Heart left ventricle (tissue), 16 donors: ENCODE results near the gene LRRC3. TPM values are rescaled to one million over a fixed set of nuclear protein-coding genes. Genes with fewer than 3 reads are reported as not detected.
A peak's percentile ranks its signal among the peaks of the same experiment; 100 is the strongest.

Experiments
- ATAC-seq, 4 donors: fragments of 200-7000 bp; cut with Tn5 transposase; one replicate each; pipeline ENCODE4 v1.9.1; 2020 to 2022; ENCODE audit warnings: moderate library complexity in 4 of 4, mild to moderate bottlenecking in 3 of 4, moderate number of reproducible peaks in 1 of 4
- DNase-seq, 5 donors: peaks; one replicate each; pipeline ENCODE4 v3.0.0-alpha.2; 2020
- H3K27ac ChIP-seq, 12 donors: fragments of 200-600 bp; sonication (generic) in 4 of 12; one replicate each; pipeline versions ENCODE4 v1.5.0 to v1.8.0; 2016 to 2022; ENCODE audit warnings: mild to moderate bottlenecking in 2 of 12
- H3K27me3 ChIP-seq, 9 donors: fragments of 200-600 bp; sonication (generic) in 2 of 9; one replicate each; pipeline versions ENCODE4 v1.5.1 to v1.8.0; 2016 to 2022; ENCODE audit warnings: mild to moderate bottlenecking in 3 of 9
- H3K36me3 ChIP-seq, 9 donors: fragments of 200-600 bp; sonication (generic) in 2 of 9; one replicate each; pipeline versions ENCODE4 v1.5.0 to v1.8.0; 2018 to 2022; ENCODE audit warnings: mild to moderate bottlenecking in 2 of 9
- H3K4me1 ChIP-seq, 12 donors: fragments of 200-600 bp; sonication (generic) in 4 of 12; one replicate each; pipeline versions ENCODE4 v1.5.0 to v1.8.0; 2016 to 2022; ENCODE audit warnings: mild to moderate bottlenecking in 3 of 12
- H3K4me3 ChIP-seq, 12 donors: fragments of 200-600 bp; sonication (generic) in 4 of 12; one replicate each; pipeline versions ENCODE4 v1.5.0 to v1.8.0; 2017 to 2022; ENCODE audit warnings: mild to moderate bottlenecking in 9 of 12, moderate library complexity in 4 of 12
- H3K9me3 ChIP-seq, 12 donors: fragments of 200-600 bp; sonication (generic) in 4 of 12; one replicate each; pipeline versions ENCODE4 v1.5.0 to v1.8.0; 2016 to 2022; ENCODE audit warnings: mild to moderate bottlenecking in 1 of 12
- CTCF ChIP-seq, 12 donors: fragments of 200-600 bp; sonication (generic) in 4 of 12; IDR thresholded peaks; one replicate each; pipeline versions ENCODE4 v1.5.0 to v1.8.0; 2018 to 2022; ENCODE audit warnings: antibody characterized with exemption in 12 of 12, mild to moderate bottlenecking in 5 of 12
- POLR2A ChIP-seq, 2 donors: fragments of 450-650 bp; IDR thresholded peaks; one replicate each; pipeline ENCODE4 v1.6.1; 2017; ENCODE audit warnings: antibody characterized with exemption in 2 of 2, mild to moderate bottlenecking in 2 of 2, moderate library complexity in 2 of 2
- WGBS, 4 donors: extraction: QIAGEN DNeasy Blood & Tissue Kit in 2 of 4; methylation state at CpG; one replicate each; pipeline versions ENCODE4 v1.1.5 to v1.1.7; 2013 to 2018; 5-methylcytosine and 5-hydroxymethylcytosine counted together
- intact Hi-C, 10 donors: fragments of 100-400 bp; cut with DNase I; formaldehyde crosslinking; loops; one replicate each; pipeline versions ENCODE4 v1.11.1 to v1.14.2; 2022
- polyA plus RNA-seq, 2 donors: library from polyadenylated mRNA; stranded (reverse); fragments of 200-250 nt; gene quantifications; one replicate each; pipeline ENCODE4 v1.2.3, GENCODE V29; 2013
- total RNA-seq, 9 donors: library from RNA; depleted of rRNA in 2 of 9; stranded (reverse); fragments of >200 nt in 2 of 9; fragmentation: NEBNext Ultra II Directional in 3 of 9; extraction: Animal tissue kit (Norgen Biotek cat#: 25700) in 3 of 9; gene quantifications; one replicate each; pipeline versions ENCODE4 v1.1.0 to v1.2.4, GENCODE V29; 2016 to 2023
- donor health status: ischemic (EF 13 %, LVEDD 7.1; RV severe dilation, severe dysfunction).
- donor health status: healthy with polysubstance abuse.
- donor health status: DM: no; HTN: yes; CAD: no.
- donor health status: DM: no; HTN: no; CAD: no.
- donor health status: ischemic (EF 25% LVEDD 6.9; RV normal size, moderate dysfunction).
- donor health status: ischemic (EF 25% LVEDD 5.7; RV mildly dilated, moderate dysfunction).
- donor health status: healthy.
- donor health status: DM: yes; HTN: yes; CAD: no.
- donor health status: ischemic (EF 35%, LVEDD 5.7; RV mildly dilated, moderate dysfunction).
- donor health status: nonischemic (EF 11% LVEDD 7.7; RV severe dilation, severe dysfunction).
- donor health status: DM: yes; HTN: yes; CAD: no.
- donor health status: PGD.
- donor health status: ischemic (EF 29% LVEDD 5.4; RV normal size, mild dysfunction).
- donor health status: nonischemic (EF 23%, LVEDD 6.1; RV moderate dilation, normal function).

Gene LRRC3
- total and polyA plus RNA-seq, 11 donors = 1.4 to 5.8 (median 2.3) TPM

- DNase-seq = no peak
- TF ChIP-seq CTCF (IDR thresholded peaks at IDR 0.05) (no peak), POLR2A (IDR thresholded peaks at IDR 0.05) (no peak)
- no peak overlapping the region for H3K27ac ChIP-seq
- H3K4me3 ChIP-seq = no peak overlapping the region
- H3K27me3 ChIP-seq = peaks cover 0 to 20% (median 0%) of the 10 kb centered on the region in 9 donors
- WGBS, 4 donors = 60 to 81% (median 78%) methylated on average over 5 to 14 of the region's 14 CpGs
- H3K36me3 ChIP-seq = no peaks in the 10 kb centered on the region
- intact Hi-C loops = loop anchor here in 1 of 10 donors (5.0 kb wide), 1 partner anchor 185 kb away; no protein-coding TSS in a partner anchor
- H3K4me1 ChIP-seq = peaks cover 0 to 14% (median 3%) of the 10 kb centered on the region in 12 donors
- ATAC-seq = no peak
- no peaks in the 10 kb centered on the region for H3K9me3 ChIP-seq
Measured at GRCh38 chr21:44482581-44483287, 27.4 kb downstream of the LRRC3 start.

GRCh38 chr21:44483288-44484237 lies 28.3 kb downstream of the LRRC3 start:
- no peak for TF ChIP-seq POLR2A (IDR thresholded peaks at IDR 0.05)
- no peak for TF ChIP-seq CTCF (IDR thresholded peaks at IDR 0.05)
- Histone ChIP-seq H3K4me1 (peaks cover 0 to 6% (median under 1%) of the 10 kb centered on the region in 12 donors), H3K9me3 (no peaks in the 10 kb centered on the region), H3K36me3 (no peaks in the 10 kb centered on the region), H3K4me3 (no peak overlapping the region), H3K27me3 (peaks cover 0 to 20% (median 0%) of the 10 kb centered on the region in 9 donors), H3K27ac (no peak overlapping the region)
- intact Hi-C loops = loop anchor here in 1 of 10 donors (5.0 kb wide), 1 partner anchor 186 kb away; no protein-coding TSS in a partner anchor
- DNase-seq (no peak), ATAC-seq (no peak)
- WGBS, 4 donors = 73 to 84% (median 80%) methylated on average over 13 to 28 of the region's 28 CpGs

GRCh38 chr21:44484498-44485253 lies 29.4 kb downstream of the LRRC3 start:
- 88 to 93% (median 91%) methylated on average over 28 to 43 of the region's 43 CpGs for WGBS, 4 donors
- DNase-seq (no peak), ATAC-seq (no peak)
- H3K4me3 ChIP-seq = peak overlapping the region in 1 of 12 donors; percentile 43
- peaks cover 0 to 20% (median 0%) of the 10 kb centered on the region in 9 donors for H3K27me3 ChIP-seq
- intact Hi-C loops = loop anchor here in 1 of 10 donors (5.0 kb wide), 1 partner anchor 187 kb away; no protein-coding TSS in a partner anchor
- no peaks in the 10 kb centered on the region for H3K4me1 ChIP-seq
- H3K36me3 ChIP-seq = no peaks in the 10 kb centered on the region
- no peak overlapping the region for H3K27ac ChIP-seq
- no peaks in the 10 kb centered on the region for H3K9me3 ChIP-seq
- no peak for TF ChIP-seq POLR2A (IDR thresholded peaks at IDR 0.05)
- TF ChIP-seq CTCF (IDR thresholded peaks at IDR 0.05) = no peak
